ENCODE data around the gene ATXN1.

ATXN1 gene

DNA sequence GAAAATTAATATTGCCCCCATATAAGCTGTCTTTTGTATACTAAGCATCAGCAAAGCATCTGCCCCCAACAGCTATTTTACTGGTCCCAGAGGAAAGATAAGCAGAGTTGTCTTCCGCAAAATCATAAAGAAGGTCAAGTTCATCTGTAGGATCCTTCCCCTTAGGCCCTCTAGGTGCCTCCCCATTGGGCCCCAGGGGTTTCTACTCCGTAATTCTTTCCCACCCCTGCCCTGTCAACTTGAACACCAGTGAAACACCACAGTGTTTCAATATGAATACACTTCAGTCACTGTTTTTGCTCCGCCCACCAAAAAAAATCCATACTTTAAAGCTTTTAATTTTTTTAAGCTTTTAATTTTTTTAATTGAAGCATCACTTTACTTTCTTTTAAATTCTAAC lies 159.2 kb downstream of the ATXN1 start:
- Mint-ChIP-seq H3K36me3 (ENCODE audit: low read depth) (peaks cover 5% of the 10 kb centered on the region), H3K4me1 (peaks cover 9% of the 10 kb centered on the region), H3K4me3 (no peak overlapping the region), H3K27me3 (ENCODE audit: low read depth, poor library complexity) (peaks cover 3% of the 10 kb centered on the region), H3K9me3 (no peaks in the 10 kb centered on the region), H3K27ac (no peak overlapping the region)
- DNase-seq = no peak
- TF ChIP-seq, protein P1, sequence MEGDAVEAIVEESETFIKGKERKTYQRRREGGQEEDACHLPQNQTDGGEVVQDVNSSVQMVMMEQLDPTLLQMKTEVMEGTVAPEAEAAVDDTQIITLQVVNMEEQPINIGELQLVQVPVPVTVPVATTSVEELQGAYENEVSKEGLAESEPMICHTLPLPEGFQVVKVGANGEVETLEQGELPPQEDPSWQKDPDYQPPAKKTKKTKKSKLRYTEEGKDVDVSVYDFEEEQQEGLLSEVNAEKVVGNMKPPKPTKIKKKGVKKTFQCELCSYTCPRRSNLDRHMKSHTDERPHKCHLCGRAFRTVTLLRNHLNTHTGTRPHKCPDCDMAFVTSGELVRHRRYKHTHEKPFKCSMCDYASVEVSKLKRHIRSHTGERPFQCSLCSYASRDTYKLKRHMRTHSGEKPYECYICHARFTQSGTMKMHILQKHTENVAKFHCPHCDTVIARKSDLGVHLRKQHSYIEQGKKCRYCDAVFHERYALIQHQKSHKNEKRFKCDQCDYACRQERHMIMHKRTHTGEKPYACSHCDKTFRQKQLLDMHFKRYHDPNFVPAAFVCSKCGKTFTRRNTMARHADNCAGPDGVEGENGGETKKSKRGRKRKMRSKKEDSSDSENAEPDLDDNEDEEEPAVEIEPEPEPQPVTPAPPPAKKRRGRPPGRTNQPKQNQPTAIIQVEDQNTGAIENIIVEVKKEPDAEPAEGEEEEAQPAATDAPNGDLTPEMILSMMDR (IDR thresholded peaks at IDR 0.05) = no peak

GRCh38 chr6:16600701-16601100 lies 160.6 kb downstream of the ATXN1 start:
- H3K4me3 Mint-ChIP-seq = no peak overlapping the region

DNA sequence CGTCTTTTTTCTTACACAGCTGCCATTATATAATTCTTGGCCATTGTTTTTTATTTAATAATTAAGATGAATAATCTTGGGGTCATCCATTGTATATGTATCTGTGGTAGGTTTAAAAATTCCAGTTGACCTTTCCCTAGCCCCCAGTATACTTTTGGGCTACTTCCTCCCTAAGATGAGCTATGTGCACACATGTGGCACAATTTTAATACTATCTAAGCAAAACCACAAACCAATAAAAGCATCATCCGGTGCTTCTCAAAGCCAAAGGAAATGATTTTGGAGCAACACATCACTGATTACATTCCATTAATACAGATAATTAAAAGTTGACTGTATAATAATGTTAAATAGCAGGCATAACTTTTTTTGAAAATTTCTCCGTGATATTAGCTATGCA lies 161.2 kb downstream of the ATXN1 start:
- DNase-seq = no peak
- TF ChIP-seq, protein P1 (IDR thresholded peaks at IDR 0.05) = no peak
- H3K27me3 Mint-ChIP-seq (ENCODE audit: low read depth, poor library complexity) = no peaks in the 10 kb centered on the region
- H3K27ac Mint-ChIP-seq = no peak overlapping the region
- no peak overlapping the region for H3K4me3 Mint-ChIP-seq
- peaks cover 9% of the 10 kb centered on the region for H3K4me1 Mint-ChIP-seq
- peaks cover 5% of the 10 kb centered on the region for H3K36me3 Mint-ChIP-seq (ENCODE audit: low read depth)
- H3K9me3 Mint-ChIP-seq = no peaks in the 10 kb centered on the region

More at GRCh38 chr6:16600701-16601100, 160.6 kb downstream of the ATXN1 start:
- TF ChIP-seq, protein P1 (IDR thresholded peaks at IDR 0.05) = no peak
- DNase-seq = no peak
- Mint-ChIP-seq H3K27me3 (ENCODE audit: low read depth, poor library complexity) (no peaks in the 10 kb centered on the region), H3K36me3 (ENCODE audit: low read depth) (peaks cover 5% of the 10 kb centered on the region), H3K9me3 (no peaks in the 10 kb centered on the region), H3K27ac (no peak overlapping the region), H3K4me1 (peaks cover 9% of the 10 kb centered on the region)

DNA sequence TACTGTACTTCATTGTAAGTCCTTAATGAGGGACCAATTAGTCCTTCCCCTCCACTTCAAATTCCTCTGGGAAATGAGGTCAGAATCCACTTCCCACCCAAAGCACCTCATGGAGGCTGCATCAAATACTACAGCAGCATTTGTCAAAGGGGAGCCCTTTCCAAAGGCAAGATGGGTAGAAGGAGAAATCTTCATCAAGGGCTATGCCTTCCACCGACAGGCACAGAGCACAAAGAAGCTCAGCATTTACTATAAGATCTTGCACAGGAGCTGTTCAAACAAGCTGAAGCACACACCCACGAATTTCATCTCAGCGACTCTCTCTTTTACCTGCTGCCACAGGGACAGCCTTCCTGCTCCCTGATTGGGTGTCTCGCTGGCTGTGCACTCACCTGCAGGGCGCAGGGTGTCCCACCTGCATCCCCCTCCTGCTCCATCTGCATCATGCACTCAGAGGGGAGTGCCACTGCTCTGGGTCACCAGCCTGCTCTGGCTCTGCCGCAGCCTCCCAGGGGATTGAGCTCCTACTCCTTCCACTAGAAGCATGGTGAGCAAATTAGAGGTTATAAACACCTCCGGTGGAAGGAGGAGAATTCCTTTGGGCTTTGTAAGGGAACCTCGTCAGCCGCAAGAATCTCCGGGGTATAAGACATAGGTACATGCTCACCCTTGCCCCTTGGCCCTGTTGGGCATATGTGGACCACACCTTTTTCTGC lies 164.5 kb downstream of the ATXN1 start:
- Mint-ChIP-seq H3K27me3 (ENCODE audit: low read depth, poor library complexity) (peaks cover 6% of the 10 kb centered on the region), H3K4me1 (peaks cover 9% of the 10 kb centered on the region), H3K27ac (peak overlapping the region; percentile 46), H3K4me3 (no peak overlapping the region), H3K36me3 (ENCODE audit: low read depth) (no peaks in the 10 kb centered on the region), H3K9me3 (no peaks in the 10 kb centered on the region)
- DNase-seq = no peak
- TF ChIP-seq, protein P1 (IDR thresholded peaks at IDR 0.05) = no peak

DNA sequence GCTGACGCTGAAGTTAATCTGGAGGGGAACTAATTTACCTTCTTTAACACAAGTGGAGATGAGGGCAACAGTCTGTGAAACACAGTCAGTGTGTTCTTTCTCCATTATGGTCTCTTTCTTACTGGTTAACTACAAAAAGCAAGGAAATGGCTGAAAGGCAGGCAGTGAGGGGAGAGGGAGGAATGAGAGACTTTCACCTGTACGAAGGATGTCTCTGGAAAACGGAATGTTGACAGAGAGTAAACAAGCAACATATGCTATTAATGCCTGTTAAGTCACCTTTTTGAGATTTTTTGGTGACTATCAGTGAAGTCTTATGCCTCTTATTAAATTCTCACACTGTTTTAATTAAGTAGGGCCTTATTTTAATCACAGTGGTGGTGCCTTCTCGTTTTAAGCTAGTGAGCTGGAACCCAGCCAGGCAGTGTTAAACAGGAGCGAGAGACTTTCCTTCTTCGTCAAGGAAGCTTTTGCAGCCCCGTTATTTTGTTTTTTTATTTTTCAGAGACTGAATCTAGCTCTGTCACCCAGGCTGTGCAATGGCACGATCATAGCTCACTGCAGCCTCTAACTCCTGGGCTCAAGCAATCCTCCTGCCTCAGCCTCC lies 165.6 kb downstream of the ATXN1 start:
- Mint-ChIP-seq H3K9me3 (no peaks in the 10 kb centered on the region), H3K27me3 (ENCODE audit: low read depth, poor library complexity) (peaks cover 6% of the 10 kb centered on the region), H3K36me3 (ENCODE audit: low read depth) (no peaks in the 10 kb centered on the region), H3K27ac (no peak overlapping the region), H3K4me1 (peaks cover 9% of the 10 kb centered on the region), H3K4me3 (no peak overlapping the region)
- TF ChIP-seq, protein P1 (IDR thresholded peaks at IDR 0.05) = no peak
- no peak for DNase-seq

DNA sequence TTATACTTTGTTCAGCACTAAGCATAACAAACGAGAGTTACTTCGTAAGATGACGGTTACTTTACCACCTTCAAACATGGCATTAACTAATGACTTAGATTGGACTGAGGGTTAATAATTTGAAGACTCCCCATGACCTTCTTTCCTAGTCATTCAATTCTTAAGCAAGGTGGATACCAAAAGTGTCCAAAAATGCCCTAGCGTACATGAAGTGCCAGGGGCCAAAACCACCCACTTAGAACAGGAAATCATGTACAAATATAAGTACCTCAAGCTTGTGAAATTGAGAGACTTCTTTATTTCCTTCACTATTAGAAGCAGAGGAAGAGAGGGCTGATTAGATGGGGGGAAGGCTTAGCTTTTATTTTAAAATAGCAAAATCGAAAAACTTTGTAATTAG lies 166.4 kb downstream of the ATXN1 start:
- no peaks in the 10 kb centered on the region for H3K9me3 Mint-ChIP-seq
- DNase-seq = no peak
- H3K4me1 Mint-ChIP-seq = peaks cover 9% of the 10 kb centered on the region
- H3K27me3 Mint-ChIP-seq (ENCODE audit: low read depth, poor library complexity) = peaks cover 6% of the 10 kb centered on the region
- H3K27ac Mint-ChIP-seq = no peak overlapping the region
- TF ChIP-seq, protein P1 (IDR thresholded peaks at IDR 0.05) = no peak
- no peaks in the 10 kb centered on the region for H3K36me3 Mint-ChIP-seq (ENCODE audit: low read depth)
- no peak overlapping the region for H3K4me3 Mint-ChIP-seq
